GM21825 (cell line): ENCODE measurements around the gene FLT3.
A peak's percentile ranks its signal among the peaks of the same experiment; 100 is the strongest.
"Not testable (repeated sequence)": the region's sequence is repeated elsewhere in the genome, so short reads cannot be mapped to it uniquely, and the experiment has no call there.

Experiments used
- ATAC-seq: cut with Tn5 transposase; IDR thresholded peaks from one replicate; pipeline ENCODE4 v1.9.1; 2021; ENCODE audit warnings: mild to moderate bottlenecking, moderate library complexity; ENCODE audit not compliant: unreplicated experiment

Gene FLT3

GRCh38 chr13:28101886-28102285, 1.5 kb upstream of the FLT3 start:
- ATAC-seq: not testable (repeated sequence)

DNA sequence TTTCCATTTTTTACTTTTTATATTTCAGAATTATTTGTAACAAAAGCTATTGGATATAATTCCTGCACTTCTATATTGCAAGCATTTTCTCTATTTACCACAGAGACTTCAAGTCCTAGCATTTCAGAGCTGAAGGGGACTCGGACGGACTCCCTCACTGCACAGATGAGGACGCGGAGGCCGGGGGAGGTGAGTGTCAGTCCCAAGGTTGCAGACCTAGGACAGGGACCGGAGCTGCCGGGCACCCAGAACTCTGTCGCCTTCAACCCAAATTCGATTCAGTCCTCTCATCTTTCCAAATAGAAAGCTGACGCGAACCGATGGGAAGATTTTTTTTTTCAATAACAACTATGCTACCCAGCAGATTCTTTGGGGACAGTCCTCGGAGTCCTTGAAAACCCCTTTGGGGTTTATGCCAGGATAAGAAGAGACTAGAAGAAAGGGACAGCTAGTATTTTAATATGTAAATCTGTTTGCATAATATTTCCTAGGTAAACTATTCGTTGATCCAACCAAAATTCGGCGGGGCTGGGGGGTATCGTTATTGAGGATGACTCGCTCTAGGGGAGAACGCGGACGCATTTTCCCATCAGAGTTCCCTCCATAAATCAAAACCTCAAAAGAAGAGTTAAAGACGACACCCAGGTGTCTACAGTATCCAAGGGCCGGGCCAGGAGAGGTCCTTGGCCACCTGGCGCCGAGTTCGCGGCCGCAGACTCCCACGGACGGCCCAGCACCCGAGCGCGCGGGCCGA, 803 bp downstream of the FLT3 start:
- ATAC-seq: peak; percentile 18

DNA sequence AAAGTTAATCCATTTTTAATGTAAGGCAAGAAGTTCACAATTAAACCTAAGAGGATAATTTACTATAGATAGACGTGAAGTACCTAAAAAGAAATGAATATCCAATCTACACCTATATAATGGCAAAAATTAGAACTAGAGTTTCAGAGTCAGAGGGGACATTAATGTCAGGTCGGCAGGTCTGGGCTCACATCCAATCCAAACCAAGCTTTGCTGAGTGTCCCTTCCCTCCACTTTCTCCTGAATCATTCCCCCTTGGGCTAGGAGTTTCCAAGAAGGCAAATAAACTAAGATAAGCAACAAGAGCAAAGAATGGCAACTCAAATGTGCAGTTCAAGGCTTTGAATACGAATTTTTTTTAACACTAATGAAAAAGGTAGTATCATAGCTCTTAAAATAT, 2.9 kb downstream of the FLT3 start:
- ATAC-seq: no peak

DNA sequence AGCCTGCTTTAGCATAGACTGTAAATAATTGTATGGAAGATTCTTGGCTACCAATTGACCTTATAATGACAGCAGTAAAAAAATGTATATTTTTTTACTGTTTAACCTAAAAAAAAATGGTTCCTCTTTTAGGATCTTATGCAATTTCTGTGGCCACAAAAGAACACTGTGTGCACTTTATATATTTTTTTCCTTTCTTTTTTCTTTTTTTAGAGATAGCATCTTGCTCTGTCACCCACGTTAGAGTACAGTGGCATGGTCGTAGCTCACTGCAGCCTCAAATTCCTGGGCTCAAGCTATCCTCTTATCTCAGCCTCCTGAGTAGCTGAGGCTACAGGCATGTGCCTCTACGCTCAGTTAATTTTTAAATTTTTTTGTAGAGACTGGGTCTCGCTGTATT, 6.1 kb downstream of the FLT3 start:
- no peak for ATAC-seq

DNA sequence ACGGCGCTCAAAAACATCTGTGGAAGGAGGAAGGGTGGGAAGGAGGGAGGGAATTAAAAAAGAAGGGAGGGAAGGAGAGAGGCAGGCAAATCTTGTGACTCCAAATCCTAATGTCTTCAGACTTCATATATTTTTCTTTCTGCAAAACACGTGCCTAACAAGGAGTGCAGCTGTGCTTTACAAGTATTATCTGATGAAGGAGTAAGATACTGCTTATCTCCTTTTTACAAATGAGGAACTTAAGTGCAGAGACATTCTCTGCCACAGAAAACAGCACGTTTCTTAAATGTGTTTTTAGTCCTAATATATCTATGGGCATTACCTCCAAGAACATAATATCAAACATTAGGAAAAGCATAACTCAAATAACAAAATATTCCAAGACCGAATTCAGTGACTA, 6.5 kb downstream of the FLT3 start:
- ATAC-seq: no peak

GRCh38 chr13:28092431-28092830, 7.9 kb downstream of the FLT3 start:
- no peak for ATAC-seq

- no peak for ATAC-seq
These were observed 11.3 kb downstream of the FLT3 start for GRCh38 chr13:28089065-28089464.

DNA sequence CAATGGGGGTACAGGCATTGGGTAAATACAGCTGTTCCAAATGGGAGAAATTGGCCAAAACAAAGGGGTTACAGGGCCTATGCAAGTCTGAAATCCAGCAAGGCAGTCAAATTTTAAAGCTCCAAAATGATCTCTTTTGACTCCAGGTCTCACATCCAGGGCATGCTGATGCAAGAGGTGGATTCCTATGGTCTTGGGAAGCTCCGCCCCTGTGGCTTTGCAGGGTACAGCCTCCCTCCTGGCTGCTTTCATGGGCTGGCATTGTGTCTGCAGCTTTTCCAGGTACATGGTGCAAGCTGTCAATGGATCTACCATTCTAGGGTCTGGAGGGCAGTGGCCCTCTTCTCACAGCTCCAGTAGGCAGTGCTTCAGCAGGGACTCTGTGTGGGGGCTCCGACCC, 22.6 kb downstream of the FLT3 start:
- ATAC-seq: not testable (repeated sequence)

DNA sequence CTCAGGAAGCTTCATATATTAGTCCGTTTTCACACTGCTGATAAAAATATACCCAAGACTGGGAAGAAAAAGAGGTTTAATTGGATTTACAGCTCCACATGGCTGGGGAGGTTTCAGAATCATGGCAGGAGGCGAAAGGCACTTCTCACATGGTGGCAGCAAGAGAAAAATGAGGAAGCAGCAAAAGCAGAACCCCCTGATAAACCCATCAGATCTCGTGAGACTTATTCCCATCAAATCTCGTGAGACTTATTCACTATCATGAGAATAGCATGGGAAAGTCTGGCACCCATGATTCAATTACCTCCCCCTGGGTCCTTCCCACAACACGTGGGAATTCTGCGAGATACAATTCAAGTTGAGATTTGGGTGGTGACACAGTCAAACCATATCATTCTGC, 23.1 kb downstream of the FLT3 start:
- no peak for ATAC-seq

DNA sequence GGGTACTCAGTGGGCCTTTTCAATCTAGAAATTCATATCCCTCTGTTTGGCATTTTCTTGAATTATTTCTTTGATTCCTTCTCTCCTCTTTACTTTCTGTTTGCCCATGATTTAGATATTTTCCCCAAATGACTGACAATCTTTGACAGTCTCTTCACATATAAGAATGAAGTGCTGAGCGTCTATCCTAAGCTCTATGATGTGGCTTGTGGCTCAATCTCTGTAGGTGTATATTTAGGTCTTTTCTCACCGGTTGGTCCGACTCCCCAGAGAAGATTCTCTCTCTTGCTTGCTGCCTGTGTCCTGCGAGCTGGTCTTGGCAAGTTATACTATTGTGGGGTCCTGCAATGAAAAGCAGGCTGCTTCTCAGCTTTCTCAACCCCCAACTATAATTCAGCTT, 29.0 kb downstream of the FLT3 start:
- no peak for ATAC-seq

- no peak for ATAC-seq
These were observed 32.9 kb downstream of the FLT3 start for GRCh38 chr13:28067491-28067890.

DNA sequence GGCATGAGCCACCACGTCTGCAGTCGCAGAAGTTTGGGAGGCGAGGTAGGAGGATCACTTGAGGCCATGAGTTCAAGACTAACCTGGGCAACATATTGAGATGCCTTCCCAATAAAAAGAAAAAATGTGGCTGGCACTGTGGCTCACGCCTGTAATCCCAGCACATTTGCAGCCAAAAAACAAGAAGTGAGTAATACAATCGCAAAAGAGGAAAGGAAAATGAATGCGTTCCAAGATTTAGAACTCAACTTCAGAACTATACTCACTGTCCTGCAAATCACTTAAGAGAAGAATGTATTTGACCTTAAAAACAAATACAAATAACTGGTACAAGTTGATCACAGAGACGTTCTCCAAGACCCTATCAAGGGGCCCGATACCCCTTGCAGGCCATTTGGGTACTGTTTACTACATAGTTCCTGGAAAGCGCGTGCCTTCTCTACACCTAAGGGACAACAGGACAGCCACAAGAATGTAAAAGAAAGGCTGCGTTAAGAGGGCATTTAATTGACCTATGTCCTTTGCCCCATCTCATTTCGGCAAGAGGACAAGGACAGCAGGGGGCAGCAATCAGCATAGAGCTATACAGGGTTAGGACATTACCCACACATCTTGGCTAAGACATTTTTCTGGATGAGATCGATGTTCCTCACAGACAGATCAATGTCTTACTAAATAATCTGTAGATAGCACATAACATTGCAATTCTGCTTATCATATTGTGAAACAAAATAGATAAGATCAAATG, 41.3 kb downstream of the FLT3 start:
- no peak for ATAC-seq

DNA sequence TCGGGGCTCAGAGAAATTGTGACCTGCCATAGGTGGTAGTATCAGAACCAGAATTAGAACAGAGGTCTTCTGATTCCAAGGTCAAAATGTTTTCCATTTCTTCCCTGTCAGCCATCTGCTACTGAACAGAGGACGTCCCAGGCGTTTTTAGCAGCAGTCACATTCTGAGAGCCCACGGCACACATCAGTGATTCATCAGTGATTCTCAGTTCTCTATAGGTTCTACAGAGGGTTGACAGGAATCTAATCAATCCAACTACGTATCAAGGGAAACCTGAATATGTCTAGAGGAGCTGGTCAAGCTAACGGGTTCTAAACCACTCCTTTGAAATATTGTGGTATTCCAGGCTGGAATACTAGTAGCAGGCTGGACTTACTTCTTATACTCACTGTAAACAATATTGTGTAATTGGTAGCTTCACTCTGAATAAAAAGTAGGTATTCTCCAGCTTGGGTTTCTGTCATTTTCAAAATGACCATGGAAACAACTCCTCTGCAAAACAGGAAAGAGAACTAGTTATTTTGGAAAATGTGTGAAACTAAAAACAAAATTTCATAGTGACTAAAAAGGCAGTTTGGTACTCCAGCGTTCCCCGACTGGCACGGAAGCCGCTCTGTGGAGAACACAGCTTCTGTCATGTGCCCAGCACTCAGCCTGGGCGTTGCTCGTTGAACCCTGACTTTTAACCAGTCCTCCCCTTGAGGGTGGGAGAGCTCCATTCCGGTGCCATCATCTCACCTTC, 43.2 kb downstream of the FLT3 start:
- peak; percentile 58 for ATAC-seq

- no peak for ATAC-seq
These were observed 44.0 kb downstream of the FLT3 start for GRCh38 chr13:28056426-28056825.

GRCh38 chr13:28055357-28055756, 45.0 kb downstream of the FLT3 start:
- no peak for ATAC-seq

DNA sequence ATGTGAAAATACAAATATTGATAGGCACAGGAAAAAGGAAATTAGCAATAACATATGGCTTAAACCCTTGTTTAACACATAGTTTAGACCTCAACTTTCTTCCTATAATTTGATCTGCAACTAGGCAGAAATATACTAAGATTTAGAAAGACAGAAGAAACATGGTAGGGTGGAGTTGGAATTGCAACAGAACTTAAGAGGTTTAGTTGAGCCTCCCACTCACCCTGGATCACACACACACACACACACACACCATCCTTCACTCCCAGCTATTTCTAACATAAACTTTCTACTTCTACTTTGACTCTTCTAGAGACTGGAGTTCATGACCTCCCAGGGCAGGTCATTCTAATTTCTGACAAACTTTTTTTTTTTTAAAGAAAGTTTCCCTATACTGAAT, 47.4 kb downstream of the FLT3 start:
- ATAC-seq: no peak

GRCh38 chr13:28049880-28050875, 50.2 kb downstream of the FLT3 start:
- ATAC-seq: peak; percentile 42

- no peak for ATAC-seq
These were observed 51.2 kb downstream of the FLT3 start for GRCh38 chr13:28049215-28049614.

GRCh38 chr13:28048768-28049167, 51.6 kb downstream of the FLT3 start:
- ATAC-seq: no peak

DNA sequence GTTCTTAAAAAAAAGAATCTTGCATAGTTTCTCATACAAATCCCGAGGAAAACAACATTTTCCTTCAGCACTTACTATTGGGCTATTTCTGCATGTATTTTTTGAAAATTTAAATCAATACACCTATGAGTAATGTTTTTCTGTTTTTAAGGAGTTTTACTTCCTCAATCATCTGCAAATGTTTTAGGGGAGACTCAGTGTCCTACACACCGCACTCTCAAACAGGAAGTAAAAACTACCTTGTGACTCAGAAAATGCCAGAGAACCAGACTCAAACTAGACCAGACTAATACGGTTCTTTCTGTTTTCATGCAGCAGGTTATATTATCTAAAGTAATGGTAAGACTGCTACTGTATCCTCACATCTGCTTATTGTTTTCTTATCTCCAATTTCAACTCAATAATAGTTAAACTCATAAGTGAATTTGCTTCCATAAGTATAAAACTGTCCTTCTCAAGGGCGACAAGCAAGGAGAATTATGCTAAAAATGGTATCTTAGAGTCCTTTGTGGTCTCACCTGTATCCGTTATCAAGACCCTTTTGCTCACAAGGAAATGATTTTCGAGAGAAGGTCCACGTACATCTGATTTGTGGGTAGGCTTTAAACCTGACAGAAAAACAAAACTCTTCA, 52.5 kb downstream of the FLT3 start:
- ATAC-seq: peak; percentile 76
